Retinal pigment epithelial cell (primary cell): ENCODE data around the gene TAPBP.
A peak's percentile ranks its signal among the peaks of the same experiment; 100 is the strongest.

Experiments used
- DNase-seq: peaks from one replicate; pipeline ENCODE4 v3.0.0-alpha.2; 2010; ENCODE audit warnings: low read depth
- H3K4me3 ChIP-seq: 2 replicates; pipeline ENCODE4 v1.5.1; 2011; ENCODE audit warnings: mild to moderate bottlenecking, low read length, control low read depth, moderate library complexity
- CTCF ChIP-seq: conservative IDR thresholded peaks from 2 replicates; pipeline ENCODE4 v1.5.1; 2011; ENCODE audit warnings: low read depth, low read length, control low read depth, inconsistent platforms

TAPBP gene

GRCh38 chr6:33252759-33253158, 61.1 kb downstream of the TAPBP start:
- H3K4me3 ChIP-seq: no peak overlapping the region
- TF ChIP-seq CTCF: no peak
- no peak for DNase-seq

DNA sequence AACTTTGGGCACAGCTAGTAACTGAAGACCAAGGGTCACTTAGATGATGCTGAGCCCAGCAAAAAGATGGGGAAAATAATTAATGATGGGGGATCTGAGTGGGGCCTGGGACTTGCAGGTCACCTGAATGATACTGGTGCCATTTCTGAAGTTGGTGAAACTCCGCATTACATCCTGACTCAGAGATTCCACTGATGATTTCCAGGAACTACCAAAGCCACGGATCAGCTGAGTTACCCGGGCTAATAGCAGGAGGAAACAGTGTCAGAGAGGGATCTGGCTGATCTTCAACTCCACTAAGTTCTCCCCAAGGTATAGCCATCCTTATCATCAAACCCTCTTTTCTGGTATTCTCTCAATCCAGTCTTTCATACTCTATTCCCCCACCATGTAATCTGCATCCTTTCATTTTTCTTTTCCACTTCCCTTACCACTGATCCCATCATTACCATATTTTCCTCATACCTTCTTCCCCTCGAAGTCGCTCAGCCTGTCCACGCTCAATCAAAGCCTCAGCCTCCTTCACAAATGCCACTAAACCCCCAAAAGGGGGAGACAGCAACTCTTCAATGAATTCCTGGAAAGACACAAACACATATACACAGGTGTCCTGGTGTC, 62.4 kb downstream of the TAPBP start:
- H3K4me3 ChIP-seq: no peak overlapping the region
- DNase-seq: no peak
- no peak for TF ChIP-seq CTCF

- no peak for DNase-seq
- H3K4me3 ChIP-seq: no peak overlapping the region
- no peak for TF ChIP-seq CTCF
These were observed 63.1 kb downstream of the TAPBP start for GRCh38 chr6:33250731-33251130.

- peak overlapping the region; percentile 65 for H3K4me3 ChIP-seq
- peak; percentile 36 for DNase-seq
- no peak for TF ChIP-seq CTCF
These were observed 63.9 kb downstream of the TAPBP start for GRCh38 chr6:33249732-33250630.
